GM20431 (cell line): ENCODE data around the gene UBE2R2.

ENCODE experiments used
- in situ Hi-C: fragments of 300-500 bp; cut with MseI, MboI; formaldehyde crosslinking; loops from one replicate; pipeline ENCODE4 v1.15.0; 2020; ENCODE audit warnings: low sequenced_read_pairs; ENCODE audit not compliant: unreplicated experiment

The UBE2R2 gene

GRCh38 chr9:33878691-33879366, 61.9 kb downstream of the UBE2R2 start:
- in situ Hi-C loops: no loop called here

GRCh38 chr9:33880211-33881089, 63.5 kb downstream of the UBE2R2 start:
- in situ Hi-C loops: no loop called here

GRCh38 chr9:33881635-33882034, 64.7 kb downstream of the UBE2R2 start:
- in situ Hi-C loops: no loop called here

DNA sequence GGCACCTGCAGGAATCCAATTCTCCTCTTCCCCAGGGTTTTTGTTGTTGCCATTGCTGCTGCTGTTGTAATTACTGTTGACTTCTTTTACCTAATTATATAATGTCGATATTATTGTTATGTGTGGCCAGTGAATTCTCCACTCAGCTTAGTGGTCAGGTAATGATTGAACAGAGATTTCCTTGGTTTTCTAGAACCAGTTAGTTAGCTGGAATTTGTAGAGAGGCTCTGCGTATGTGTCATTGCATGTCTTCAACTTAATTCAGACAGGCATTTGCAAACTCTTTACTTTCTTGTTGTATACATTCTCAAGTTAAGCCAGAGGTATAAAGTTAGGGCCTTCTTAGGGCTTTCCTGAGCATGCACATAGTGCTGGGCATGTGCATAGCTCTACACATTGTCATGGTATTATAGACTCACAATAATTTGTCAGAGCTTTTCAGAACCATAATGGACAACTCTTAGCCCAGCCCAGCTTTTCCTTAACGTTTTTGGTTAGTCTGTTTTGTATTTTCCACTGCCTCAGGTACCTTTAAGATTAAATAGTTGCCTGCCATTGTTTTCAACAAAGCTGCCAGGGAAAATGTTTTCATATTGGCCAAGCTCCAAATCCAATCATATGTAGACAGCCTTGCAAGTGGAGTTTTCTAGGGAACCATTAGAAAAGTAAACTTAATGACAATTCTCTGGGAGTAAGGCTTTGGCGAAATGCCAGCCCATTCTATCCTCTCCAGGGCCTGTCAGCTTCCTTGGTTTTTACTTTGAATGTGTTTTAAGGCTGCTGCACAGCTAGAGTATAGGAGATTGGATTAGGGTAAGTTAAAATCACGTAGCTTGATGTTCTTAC, 68.1 kb downstream of the UBE2R2 start:
- in situ Hi-C loops: no loop called here

DNA sequence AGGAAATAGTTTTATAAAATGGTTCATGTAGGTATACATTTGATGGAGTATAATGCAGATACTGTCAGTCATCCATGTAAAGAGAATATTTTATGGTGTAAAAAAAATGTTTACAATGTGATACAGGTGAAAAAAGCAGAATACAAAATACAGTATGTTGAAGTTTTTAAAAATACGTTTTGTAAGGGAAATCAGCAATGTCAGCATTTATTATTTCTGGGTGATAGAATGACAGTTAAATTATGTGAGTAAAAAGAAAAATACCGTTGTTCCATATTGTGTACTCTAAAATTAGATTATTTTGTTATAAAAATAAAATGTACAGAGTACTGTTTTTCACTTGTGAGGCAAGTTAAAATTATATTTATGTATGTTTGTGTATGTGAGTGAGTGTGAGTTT, 69.0 kb downstream of the UBE2R2 start:
- in situ Hi-C loops: no loop called here

- in situ Hi-C loops: no loop called here
Measured at GRCh38 chr9:33893861-33894260, 76.9 kb downstream of the UBE2R2 start.

DNA sequence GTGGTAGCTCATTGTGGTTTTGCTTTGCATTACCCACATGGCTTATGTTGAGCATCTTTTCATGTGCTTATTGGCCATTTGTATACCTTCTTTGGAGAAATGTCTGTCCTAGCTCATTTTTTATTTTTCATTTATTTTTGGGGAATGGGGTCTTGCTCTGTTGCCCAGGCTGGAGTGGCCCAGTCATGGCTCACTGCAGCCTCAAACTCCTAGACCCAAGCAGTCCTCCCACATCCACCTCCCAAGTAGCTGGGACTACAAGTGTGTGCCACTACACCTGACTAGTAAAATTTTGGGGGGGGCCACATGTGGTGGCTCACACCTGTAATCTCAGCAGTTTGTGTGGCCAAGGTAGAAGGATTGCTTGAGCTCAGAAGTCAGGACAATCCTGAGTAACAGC, 77.4 kb downstream of the UBE2R2 start:
- in situ Hi-C loops: no loop called here

DNA sequence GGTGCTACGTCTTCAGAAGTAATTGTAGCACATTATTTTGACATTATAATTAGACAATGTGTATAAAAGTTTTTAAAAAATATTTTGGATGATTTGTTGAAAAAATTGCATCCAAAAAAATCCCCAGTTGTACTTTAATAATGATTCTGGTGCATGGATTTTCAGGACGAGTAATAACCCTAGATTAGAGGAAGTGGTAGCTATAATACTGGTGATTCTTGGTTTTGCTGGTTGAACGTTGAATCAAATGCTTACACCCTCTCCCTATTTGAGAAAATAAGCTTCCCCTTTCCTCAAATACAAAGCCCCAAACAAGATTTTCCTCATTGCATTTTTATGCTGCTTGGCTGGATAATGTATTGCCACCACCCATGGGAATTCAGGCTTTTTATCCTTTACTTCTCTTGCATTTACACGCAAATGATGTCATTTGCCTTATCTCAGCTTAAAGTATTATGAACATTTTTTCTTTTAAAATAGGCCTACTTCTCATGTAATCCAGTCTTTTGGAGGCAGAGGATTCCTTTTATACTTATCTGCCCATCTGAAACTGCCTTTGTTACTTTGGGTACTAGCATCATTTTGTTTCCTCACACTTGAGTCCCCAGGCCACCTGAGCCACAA, 86.3 kb downstream of the UBE2R2 start:
- in situ Hi-C loops: no loop called here

- in situ Hi-C loops: no loop called here
Measured at GRCh38 chr9:33905137-33905536, 88.2 kb downstream of the UBE2R2 start.

- in situ Hi-C loops: no loop called here
Measured at GRCh38 chr9:33906769-33907168, 89.8 kb downstream of the UBE2R2 start.

GRCh38 chr9:33907347-33907746, 90.4 kb downstream of the UBE2R2 start:
- in situ Hi-C loops: no loop called here

DNA sequence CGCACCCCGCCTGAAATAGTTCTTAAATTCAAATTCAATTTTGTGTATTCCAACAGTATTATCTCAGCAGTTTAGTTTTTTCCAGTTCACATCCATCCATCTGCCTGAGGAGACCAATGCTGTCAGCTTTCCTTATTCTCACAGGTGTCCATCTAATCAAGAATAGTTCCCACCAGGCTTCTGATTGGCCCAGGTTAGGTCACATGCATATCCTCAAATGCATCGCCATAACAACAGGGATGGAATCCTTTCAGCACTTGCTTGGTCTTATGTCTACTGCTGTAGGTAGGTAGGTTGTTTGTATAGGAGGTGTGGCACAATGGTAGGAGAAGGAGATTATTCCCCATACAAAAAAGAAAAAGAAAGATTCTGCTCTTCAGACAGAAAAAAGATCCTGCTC, 91.2 kb downstream of the UBE2R2 start:
- in situ Hi-C loops: no loop called here

GRCh38 chr9:33908749-33909148, 91.8 kb downstream of the UBE2R2 start:
- in situ Hi-C loops: no loop called here

DNA sequence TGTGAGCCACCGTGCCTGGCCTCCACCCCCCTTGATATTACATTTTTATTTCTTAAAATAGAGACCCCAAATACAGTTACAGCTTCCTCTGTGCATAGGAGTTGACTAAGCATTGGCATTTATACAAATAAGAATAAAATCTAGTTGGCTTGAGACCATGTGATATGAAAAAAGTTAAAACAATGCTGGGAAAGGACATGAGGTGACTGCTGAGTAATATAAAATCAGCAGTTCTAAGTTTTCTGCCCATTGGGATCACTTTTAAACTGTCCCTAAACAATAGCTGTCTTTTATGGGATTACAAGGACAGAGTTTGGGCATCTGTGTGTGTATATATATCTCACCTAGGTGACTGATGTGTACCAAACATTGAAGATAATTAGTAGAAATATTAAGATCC, 96.6 kb downstream of the UBE2R2 start:
- in situ Hi-C loops: no loop called here

GRCh38 chr9:33914887-33915628, 98.1 kb downstream of the UBE2R2 start:
- in situ Hi-C loops: no loop called here

- in situ Hi-C loops: no loop called here
Measured at GRCh38 chr9:33917036-33917435, 100.1 kb downstream of the UBE2R2 start.

DNA sequence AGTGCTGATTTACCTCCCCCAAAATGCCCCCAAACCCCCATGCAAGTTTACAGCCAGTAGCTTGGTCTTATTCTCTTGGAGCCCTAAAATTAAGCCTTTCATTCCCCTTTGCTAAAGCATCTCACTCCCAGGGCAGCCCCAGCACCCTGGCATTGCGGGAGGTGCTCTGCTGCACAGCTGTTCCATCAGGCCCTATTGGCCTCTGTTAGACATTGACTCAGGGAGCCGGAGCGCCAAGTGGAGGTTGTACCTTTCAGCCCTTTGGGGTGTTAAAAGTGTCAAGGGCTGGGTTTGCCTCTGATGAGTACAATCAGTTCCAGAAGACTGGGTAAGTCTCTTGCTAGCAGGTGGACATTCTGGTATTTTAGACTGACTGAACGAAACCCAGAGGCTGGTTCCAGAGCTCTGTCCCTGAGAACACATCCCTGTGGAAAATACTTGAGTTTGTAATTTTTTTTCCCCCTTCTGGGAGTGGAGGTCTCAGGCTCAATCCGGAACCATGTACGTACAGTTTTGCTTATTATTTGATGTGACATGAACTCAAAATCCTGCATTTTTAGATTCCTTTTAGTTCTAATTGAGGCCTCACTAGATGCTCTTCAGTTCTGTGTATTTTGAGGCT, 102.4 kb downstream of the UBE2R2 start:
- in situ Hi-C loops: no loop called here

GRCh38 chr9:33921967-33922895, 105.3 kb downstream of the UBE2R2 start:
- in situ Hi-C loops: no loop called here
